ENCODE results near the gene BLCAP. TPM values are rescaled to one million over a fixed set of nuclear protein-coding genes. Genes with fewer than 3 reads are reported as not detected.
"Not testable (repeated sequence)": the region's sequence is repeated elsewhere in the genome, so short reads cannot be mapped to it uniquely, and the experiment has no call there.

BLCAP gene
- total RNA-seq, 1 experiment from 2014 or later = 29.1 TPM

DNA sequence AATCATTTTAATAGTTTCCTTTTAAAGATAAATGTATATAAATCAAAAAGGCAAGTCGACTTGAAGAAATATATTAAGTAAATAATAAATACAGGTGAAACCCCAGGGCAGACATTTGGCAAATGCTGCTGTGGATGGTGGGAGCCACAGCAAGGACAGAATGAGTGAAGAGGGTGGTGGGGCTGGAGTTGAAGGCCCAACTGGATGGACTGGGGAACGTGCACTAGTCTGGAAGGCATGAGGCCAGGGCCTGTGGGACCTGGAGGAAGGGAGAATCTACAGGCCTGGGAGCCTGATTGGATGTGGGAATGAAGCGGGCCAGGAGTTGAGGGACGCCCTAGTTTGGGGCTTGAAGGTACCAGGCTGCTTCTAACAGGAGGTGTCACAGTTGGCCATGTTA is 30.6 kb upstream of the BLCAP start:
- DNase-seq (ENCODE audit: low read depth) = no peak

DNA sequence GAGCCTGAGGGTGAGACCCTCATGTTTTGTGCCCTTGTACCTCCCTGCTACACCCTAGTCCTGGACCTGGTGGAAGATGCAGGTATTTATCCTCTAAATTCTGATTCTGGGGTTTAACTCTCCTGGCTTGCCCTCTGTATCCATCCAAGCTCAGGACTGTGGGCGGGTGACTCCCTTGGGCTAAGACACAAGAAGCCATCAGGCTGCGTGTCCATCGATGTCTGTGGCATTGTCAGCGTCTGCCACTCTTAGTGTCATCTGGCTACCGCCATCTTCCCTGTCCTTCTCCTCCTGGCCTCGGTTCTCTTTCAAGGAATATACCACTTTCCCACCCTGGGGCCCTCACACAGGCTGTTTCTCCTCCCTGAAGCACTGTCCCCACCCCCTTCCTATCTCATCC is 28.9 kb upstream of the BLCAP start:
- no peak for DNase-seq (ENCODE audit: low read depth)

DNA sequence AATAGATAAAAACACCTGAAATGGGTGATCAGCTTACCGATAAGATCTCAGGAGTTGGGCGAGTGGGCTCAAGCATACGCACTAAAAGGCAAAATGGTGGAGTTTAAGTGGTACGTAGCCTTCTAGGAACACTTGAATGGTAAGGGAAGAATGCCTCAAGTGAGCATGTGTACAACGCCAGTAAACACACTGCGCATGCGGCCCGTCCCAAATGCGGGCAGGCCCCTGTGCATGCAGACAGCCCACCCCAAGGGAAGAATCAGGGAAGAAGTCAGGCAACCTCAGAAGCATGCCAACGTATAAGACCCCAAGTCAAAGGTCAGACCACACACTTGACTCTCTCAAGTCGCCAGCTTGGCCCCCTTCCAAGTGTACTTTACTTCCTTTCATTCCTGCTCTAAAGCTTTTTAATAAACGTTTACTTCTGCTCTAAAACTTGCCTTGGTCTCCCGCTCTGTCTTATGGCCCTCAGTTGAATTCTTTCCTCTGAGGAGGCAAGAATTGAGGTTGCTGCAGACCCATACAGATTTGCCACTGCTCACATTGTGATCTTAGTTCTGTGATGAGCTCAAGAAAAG is 27.1 kb upstream of the BLCAP start:
- not testable (repeated sequence) for DNase-seq (ENCODE audit: low read depth)

DNA sequence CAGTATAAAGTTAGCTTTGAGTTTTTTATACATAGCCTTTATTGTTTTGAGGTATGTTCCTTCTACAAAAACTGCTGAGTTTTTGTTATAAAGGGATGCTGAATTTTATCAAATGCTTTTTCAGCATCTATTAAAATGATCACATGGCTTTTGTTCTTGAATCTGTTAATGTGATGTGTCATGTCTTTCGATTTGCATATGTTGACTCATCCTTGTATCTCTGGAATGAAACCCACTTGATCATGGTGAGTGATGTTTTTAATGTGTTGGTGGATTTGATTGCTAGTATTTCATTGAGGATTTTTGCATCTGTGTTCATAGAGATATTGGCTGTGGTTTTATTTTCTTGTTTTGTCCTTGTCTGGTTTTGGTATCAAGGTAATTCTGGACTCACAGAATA is 24.7 kb upstream of the BLCAP start:
- peak; percentile 39 for DNase-seq (ENCODE audit: low read depth)

DNA sequence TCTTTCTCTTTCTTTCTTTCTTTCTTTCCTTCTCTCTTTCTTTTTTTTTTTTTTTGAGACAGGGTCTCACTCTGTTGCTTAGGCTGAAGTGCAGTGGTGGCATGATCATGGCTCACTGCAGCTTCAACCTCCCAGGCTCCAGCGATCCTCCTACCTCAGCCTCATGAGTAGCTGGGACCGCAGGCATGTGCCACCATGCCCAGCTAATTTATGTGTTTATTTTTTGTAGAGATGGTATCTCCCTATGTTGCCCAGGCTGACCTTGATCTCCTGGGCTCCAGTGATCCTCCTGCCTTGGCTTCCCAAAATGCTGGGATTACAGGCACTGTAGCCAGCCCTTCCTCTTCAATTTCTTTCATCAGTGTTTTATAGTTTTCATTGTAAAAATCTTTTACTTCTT is 24.0 kb upstream of the BLCAP start:
- DNase-seq (ENCODE audit: low read depth) = not testable (repeated sequence)

DNA sequence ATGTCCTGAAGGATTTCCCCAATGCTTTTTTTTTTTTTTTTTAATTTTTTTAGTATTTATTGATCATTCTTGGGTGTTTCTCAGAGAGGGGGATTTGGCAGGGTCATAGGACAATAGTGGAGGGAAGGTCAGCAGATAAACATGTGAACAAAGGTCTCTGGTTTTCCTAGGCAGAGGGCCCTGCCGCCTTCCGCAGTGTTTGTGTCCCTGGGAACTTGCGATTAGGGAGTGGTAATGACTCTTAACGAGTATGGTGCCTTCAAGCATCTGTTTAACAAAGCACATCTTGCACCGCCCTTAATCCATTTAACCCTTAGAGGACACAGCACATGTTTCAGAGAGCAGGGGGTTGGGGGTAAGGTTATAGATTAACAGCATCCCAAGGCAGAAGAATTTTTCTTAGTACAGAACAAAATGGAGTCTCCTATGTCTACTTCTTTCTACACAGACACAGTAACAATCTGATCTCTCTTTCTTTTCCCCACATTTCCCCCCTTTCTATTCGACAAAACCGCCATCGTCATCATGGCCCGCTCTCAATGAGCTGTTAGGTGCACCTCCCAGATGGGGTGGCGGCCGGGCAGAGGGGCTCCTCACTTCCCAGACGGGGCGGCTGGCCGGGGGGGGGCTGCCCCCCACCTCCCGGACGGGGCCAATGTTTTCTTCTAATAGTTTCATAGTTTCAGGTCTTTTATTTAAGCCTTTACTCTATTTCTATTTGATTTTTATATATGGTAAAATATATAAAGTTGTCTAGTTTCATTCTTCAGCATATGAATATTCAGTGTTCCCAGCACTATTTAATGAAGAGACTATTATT is 22.6 kb upstream of the BLCAP start:
- not testable (repeated sequence) for DNase-seq (ENCODE audit: low read depth)

DNA sequence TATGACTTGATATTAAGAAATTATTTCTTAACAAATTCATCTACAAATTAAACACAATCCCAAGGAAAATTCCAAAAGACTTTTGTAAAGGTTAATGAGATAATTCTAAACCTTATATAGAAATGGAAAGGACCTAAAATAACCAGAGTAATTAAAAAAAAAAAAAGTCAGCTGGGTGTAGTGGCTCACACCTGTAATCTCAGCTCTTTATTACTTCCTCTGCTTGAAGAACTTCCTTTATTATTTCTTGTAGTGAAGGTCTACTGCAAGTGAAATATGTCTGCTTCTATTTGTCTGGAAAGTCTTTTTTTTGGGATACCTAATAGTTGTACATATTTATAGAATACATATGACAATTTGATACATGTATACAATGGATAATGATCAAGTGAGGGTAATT is 20.2 kb upstream of the BLCAP start:
- no peak for DNase-seq (ENCODE audit: low read depth)

DNA sequence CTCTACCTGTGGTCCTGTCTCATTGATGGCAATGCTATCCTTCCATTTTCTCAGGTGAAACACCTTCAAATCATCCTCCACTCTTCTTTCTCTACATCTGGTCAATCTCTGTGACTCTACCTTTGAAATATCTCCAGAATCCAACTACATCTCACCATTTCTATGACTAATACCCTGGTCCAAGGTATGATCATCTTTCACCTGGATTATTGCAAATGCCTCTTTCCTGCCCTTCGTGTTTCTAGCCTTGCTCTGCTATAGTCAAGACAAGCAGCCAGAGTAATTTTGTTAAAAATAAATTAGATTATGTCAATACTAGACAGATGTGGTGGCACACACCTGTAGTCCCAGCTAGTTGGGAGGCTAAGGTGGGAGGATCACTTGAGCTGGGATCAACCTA is 17.8 kb upstream of the BLCAP start:
- DNase-seq (ENCODE audit: low read depth) = no peak

DNA sequence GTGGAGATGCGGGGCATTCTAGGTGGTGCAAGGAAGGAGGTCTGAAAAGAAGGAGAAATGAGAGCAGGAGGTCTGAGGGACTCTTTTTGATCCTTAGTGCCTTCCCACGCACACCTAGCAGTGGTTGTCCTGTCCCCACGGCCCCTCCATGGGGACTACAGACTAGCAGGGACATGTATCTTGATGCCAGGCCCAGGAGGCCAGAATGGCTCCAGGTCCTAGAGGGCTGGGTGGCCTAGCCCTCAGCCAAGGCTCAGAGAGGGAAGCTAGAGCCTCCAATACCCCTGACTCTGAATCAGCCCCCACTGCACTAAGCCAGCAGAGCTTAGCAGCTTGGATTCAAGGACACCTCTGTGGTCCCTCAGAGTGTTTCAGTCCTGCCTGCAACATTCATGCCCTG is 16.7 kb upstream of the BLCAP start:
- no peak for DNase-seq (ENCODE audit: low read depth)

DNA sequence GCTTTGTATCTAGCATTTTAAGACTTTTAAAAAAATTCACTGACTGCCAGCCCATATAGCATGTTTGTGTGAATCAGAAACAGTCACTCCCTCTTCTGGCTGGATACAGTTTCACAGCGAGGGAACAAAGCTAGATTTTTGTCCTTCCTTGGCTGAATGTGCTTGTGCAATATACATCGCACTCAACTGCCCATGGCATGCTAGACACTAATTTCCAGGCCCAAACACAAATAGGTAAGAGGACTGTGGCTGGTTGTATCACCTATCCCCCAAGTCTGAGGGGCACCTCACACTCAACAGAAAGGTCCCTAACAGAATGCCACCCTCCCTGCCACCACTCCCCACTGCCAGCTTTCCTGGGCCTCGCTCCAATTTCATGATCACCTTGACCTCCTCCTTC is 16.2 kb upstream of the BLCAP start:
- DNase-seq (ENCODE audit: low read depth) = peak; percentile 19

DNA sequence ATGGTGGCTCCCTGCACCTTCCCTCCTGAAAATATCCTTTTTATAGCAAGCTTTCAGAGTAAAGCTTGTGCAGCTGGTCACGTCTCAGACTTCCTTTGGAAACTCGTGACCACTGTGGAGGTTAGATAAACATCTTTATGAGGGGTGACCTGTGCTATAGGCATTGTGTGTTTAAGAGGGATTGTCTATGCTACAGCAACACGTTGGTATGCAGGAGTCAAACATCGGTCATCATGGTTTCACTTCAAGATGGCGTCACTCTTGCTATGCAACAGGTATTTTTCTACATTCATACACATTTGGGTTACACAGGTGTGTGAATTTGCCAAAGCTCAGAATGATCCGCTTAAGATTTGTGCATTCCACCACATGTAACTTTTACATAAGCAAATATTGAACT is 14.6 kb upstream of the BLCAP start:
- peak; percentile 47 for DNase-seq (ENCODE audit: low read depth)

DNA sequence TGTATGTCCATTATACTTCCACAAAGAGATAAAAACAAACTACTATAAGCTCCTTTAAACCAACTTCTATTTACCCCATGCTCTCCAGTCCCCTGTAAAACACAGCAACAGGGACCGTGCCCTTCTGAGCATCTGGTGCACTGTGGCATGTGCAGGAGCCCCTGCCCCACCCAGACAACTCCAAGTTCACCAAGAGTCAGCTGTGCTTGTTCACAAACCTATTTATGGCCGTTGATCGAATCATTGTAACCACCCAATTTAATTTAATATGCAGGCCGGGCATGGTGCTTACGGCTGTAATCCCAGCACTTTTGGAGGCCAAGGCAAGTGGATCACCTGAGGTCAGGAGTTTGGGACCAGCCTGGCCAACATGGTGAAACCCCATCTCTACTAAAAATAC is 13.7 kb upstream of the BLCAP start:
- no peak for DNase-seq (ENCODE audit: low read depth)

DNA sequence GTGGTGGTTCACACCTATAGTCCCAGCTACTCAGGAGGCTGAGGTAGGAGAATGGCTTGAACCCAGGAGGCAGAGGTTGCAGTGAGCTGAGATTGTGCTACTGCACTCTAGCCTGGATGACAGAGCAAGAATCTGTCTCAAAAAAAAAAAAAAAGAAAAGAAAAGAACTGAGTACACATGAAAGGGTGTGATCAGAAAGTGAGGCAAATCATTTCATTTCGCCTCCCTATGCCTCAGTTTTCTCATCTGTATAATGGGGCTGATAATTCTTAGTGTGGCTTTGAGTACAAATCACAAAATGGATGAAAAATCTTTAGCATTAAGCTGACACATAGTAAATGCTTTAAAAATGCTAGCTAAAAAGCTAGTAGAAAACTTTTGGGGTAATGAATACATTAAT is 13.2 kb upstream of the BLCAP start:
- DNase-seq (ENCODE audit: low read depth) = not testable (repeated sequence)

DNA sequence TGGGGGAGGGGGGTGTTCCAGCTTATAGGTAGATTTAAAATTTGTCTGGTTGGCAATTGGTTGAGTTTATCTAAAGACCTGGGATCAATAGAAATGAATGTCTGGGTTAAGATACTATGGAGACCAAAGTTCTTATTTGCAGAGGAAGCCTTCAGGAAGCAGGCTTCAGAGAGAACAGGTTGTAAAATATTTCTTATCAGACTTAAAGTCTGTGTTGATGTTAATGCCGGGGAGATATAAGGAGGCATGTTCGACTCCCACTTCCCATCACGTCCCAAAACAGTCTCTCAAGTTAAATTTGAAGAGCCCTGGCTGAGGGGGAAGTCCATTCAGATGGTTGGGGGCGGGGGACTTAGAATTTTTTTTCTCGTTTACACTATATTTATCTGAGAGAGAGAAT is 12.3 kb upstream of the BLCAP start:
- DNase-seq (ENCODE audit: low read depth) = no peak

DNA sequence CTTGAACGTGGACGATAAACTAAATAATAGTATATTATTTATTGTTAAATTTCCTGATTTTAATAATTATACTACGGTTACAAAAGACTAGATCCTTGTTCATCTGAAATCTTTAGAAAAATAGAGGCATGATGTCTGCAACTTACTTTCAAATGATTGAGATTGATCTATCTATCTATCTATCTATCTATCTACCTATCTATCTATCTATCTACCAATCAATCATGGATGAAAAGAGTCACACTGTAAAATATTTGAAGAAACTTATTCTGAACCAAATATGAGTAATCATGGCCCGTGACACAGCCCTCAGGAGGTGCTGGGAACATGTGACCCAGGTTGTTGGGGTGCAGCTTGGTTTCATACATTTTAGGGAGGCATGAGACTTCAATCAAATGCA is 11.7 kb upstream of the BLCAP start:
- DNase-seq (ENCODE audit: low read depth) = no peak

DNA sequence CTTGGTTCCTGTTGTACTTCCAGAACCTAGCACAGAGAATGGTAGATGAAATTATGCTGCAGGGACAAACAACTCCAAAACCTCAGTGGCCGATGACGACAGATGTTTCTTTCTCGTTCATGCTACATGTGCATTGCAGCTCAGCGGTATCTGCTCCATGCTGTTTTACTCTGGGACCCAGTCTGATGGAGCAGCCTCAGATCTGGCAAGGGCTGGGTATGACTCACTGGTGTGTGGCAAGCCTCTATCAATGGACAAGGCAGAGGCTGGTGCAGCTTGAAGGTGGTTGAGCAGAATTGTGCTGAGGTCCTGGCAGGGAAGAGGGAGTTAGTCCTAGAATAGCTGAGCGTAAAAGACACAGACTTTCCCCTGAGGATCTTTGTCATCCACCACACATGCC is 10.3 kb upstream of the BLCAP start:
- DNase-seq (ENCODE audit: low read depth) = peak; percentile 73

DNA sequence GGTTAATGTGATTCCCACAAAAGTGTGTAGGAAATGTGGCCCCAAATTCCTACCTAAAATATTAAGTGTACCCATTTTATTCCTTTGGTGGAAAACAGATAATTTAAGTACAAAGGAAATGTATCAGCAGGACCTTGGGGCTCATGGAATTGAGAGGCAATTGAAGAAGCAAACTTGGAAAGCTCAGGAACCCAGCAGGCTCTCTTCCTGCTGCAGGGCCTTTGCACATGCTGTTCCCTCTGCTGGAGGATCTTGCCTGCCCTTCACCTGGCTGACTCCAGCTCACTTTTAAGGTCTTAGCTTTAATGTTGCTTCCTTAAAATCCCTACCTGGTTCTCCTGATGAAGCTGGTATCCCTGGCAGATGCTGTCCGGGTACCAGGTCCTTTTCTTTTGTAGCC is 9.8 kb upstream of the BLCAP start:
- no peak for DNase-seq (ENCODE audit: low read depth)

DNA sequence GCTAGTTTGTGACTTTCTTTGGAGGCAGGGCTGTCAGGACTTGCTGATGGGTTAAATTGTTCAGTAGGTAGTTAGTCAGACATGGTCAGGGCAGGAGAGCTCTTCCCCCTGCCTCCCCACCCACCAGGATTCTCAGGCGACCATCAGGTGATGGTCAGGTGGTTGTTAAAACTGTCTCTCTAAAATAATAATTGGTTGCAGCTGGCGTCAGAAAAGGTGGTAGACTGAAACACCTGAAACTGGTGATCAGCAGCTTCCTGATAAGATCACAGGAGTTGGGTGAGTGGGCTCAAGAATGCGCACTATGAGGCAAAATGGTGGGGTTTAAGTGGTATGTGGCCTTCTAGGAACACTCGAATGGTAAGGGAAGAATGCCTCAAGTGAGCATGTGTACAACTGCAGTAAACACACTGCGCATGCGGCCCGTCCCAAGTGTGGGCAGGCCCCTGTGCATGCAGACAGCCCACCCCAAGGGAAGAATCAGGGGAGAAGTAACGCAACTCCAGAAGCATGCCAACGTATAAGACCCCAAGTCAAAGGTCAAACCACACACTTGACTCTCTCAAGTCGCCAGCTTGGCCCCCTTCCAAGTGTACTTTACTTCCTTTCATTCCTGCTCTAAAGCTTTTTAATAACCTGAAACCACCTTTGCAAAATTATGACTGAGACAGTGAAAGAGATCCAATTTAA is 7.9 kb upstream of the BLCAP start:
- no peak for DNase-seq (ENCODE audit: low read depth)

DNA sequence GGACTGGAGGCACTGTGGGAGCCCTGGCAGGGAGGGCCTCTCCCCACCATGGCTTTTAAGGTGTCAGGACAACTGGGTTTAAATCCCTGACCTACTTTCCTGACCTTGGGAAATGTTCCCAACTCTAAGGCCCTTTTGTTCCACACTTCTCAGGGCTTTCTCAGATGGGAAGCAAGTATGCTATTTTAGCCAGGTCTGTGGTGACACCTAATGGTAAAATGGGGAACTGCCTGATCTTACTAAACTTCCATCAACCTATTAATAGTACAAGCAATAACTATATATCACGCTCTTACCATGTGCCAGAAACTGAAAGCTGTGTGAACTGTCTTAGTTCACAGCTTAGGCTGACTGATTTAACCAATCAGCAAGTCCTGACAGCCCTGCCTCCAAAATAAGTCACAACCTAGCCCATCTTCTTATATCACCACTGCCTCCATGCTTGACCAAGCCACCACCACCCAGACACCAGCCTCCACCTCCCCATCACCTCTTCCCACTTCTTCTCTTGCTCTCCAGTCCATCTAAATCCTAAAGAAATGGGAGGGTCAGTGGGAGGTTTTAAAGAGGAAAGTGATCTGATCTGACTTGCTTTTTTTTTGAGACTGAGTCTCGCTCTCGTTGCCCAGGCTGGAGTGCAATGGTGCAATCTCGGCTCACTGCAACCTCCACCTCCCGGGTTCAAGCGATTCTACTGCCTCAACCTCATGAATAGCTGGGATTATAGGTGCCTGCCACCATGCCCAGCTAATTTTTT is 6.9 kb upstream of the BLCAP start:
- DNase-seq (ENCODE audit: low read depth) = peak; percentile 63

DNA sequence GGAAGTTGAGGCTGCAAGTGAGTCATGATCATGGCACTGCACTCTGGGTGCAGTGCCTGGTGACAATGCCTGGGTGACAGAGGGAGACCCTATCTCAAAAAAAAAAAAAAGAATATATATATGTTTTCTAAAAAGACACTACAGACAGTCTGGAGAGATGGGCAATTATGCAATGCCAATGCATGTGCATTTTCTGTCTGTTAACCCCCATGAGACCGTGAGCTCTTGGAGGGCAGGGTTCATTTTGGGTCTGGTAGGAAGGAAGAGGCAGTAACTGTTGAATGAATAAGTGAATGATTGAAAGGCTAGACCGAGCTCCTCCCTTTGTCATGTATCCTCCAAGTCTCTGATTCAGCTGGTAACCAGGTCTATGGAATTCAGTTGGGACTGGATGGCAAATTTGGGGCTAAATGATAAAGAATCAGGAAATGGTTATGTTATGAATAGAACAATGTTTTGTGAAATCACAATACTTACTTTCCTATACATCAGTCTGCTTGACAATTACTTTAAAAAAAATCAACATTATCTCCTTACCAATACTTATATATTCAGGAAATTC is 5.6 kb upstream of the BLCAP start:
- no peak for DNase-seq (ENCODE audit: low read depth)

DNA sequence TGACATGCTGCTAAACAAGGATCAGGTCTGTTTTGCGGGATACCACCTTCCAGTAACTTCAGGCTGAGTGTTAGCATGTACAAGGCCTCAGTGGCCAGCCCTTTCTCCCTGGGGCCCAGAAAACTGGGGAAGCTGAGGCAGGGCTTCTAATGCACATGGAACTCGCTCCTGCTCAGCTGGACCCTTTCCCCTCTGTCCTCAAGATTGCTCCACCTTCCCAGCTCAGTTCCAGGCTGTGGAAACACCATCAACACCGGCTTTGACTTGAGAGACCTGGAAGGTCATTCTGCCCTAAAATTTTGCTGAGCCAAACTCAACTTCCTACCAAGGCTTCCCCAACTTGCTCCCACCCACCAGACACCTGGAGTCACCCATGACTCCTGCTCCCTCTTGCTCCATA is 4.2 kb upstream of the BLCAP start:
- no peak for DNase-seq (ENCODE audit: low read depth)

DNA sequence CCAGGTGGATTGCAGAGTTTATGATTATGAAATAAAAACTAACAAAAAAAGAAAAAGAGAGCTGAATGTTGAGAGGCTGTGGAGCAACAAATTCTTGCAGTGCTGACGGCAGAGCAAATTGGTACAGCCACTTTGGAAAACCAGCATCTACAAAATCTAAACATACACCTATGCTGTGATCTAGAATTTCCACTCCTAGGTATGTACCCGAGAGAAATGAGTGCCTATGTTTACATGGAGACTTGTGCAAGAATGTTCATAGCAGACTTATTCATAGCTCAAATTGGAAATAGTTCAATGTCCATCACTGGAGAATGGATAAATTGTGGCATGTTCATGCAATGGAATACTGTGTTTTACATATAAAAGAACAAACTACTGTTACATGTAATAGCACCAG is 3.0 kb upstream of the BLCAP start:
- no peak for DNase-seq (ENCODE audit: low read depth)

All from Daoy (cell line).